Measurements from ENCODE around the gene LONRF2. TPM values are rescaled to one million over a fixed set of nuclear protein-coding genes. Genes with fewer than 3 reads are reported as not detected.

Gene LONRF2
- total and polyA plus RNA-seq, 7 experiments from 2014 or later, result 0.05 to 0.24 TPM; not detected in 5

GRCh38 chr2:100277540-100278207 lies 44.6 kb downstream of the LONRF2 start:
- no peak for ATAC-seq
- intact Hi-C loops (cut with micrococcal nuclease), result no loop called here
- Mint-ChIP-seq H3K36me3 (no peaks in the 10 kb centered on the region), H3K9me3 (no peaks in the 10 kb centered on the region), H3K27me3 (peaks cover 11 to 36% (median 19%) of the 10 kb centered on the region in 5 donors), H3K4me1 (peaks cover 0 to 26% (median 4%) of the 10 kb centered on the region in 7 donors), H3K27ac (no peak overlapping the region), H3K4me3 (no peak overlapping the region)
- Histone ChIP-seq H3K9me3 (ENCODE audit: control insufficient read depth in 2 of 3, low read length in 3 of 3) (no peaks in the 10 kb centered on the region), H3K27me3 (ENCODE audit: control insufficient read depth in 2 of 2, insufficient read depth in 2 of 2, low read length in 2 of 2) (no peaks in the 10 kb centered on the region), H3K36me3 (ENCODE audit: control insufficient read depth in 2 of 3, insufficient read depth in 3 of 3, low read length in 3 of 3) (no peaks in the 10 kb centered on the region), H3K27ac (ENCODE audit: low read depth, low read length) (no peak overlapping the region), H3K4me1 (ENCODE audit: control insufficient read depth in 2 of 2, insufficient read depth in 2 of 2, low read length in 2 of 2) (no peaks in the 10 kb centered on the region), H3K4me3 (ENCODE audit: low read length) (no peak overlapping the region)
- ChIA-PET CTCF (interaction anchor here (1.7 kb wide), 1 partner anchor 15 kb away, joined by 6 read pairs; no protein-coding TSS in a partner anchor), POLR2A (no interaction called here)
- no peak for DNase-seq

- peaks cover 11 to 31% (median 14%) of the 10 kb centered on the region in 5 donors for H3K27me3 Mint-ChIP-seq
- H3K4me3 ChIP-seq (ENCODE audit: low read length), result no peak overlapping the region
- no peak overlapping the region for H3K27ac Mint-ChIP-seq
- H3K9me3 Mint-ChIP-seq, result no peaks in the 10 kb centered on the region
- peaks cover 0 to 20% (median 4%) of the 10 kb centered on the region in 7 donors for H3K4me1 Mint-ChIP-seq
- POLR2A ChIA-PET, result no interaction called here
- intact Hi-C loops (cut with micrococcal nuclease), result no loop called here
- H3K27me3 ChIP-seq (ENCODE audit: control insufficient read depth in 2 of 2, insufficient read depth in 2 of 2, low read length in 2 of 2), result no peaks in the 10 kb centered on the region
- no peak overlapping the region for H3K27ac ChIP-seq (ENCODE audit: low read depth, low read length)
- H3K36me3 Mint-ChIP-seq, result no peaks in the 10 kb centered on the region
- CTCF ChIA-PET, result interaction anchor here (1.7 kb wide), 1 partner anchor 14 kb away, joined by 6 read pairs; no protein-coding TSS in a partner anchor
- no peaks in the 10 kb centered on the region for H3K36me3 ChIP-seq (ENCODE audit: control insufficient read depth in 2 of 3, insufficient read depth in 3 of 3, low read length in 3 of 3)
- no peaks in the 10 kb centered on the region for H3K4me1 ChIP-seq (ENCODE audit: control insufficient read depth in 2 of 2, insufficient read depth in 2 of 2, low read length in 2 of 2)
- H3K4me3 Mint-ChIP-seq, result no peak overlapping the region
- no peaks in the 10 kb centered on the region for H3K9me3 ChIP-seq (ENCODE audit: control insufficient read depth in 2 of 3, low read length in 3 of 3)
- DNase-seq, result no peak
- ATAC-seq, result no peak
These were observed 45.6 kb downstream of the LONRF2 start for GRCh38 chr2:100276716-100277115.

DNA sequence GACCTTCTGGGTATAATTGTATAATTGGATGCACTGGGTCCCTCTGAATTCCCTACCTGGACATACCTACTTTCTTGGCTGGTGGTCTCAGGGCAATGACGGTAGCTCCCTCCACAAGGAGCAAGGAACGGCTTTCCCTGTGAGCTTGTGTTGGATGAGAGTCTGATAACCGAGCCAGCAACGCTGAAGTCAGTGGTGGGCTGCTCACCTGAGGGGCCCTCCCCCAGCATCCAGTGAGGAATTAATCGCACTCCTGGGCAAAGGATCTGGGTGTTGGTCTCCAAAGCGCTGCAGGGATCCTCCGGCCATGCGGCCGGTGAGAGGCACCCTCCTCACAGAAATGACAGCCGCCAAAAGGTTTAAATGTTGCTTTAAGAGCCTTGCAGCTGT lies 47.1 kb downstream of the LONRF2 start:
- DNase-seq (peak in 1 of 9 donors; percentile 12), ATAC-seq (no peak)
- no peaks in the 10 kb centered on the region for H3K4me1 ChIP-seq (ENCODE audit: control insufficient read depth in 2 of 2, insufficient read depth in 2 of 2, low read length in 2 of 2)
- POLR2A ChIA-PET, result no interaction called here
- H3K36me3 Mint-ChIP-seq, result no peaks in the 10 kb centered on the region
- H3K36me3 ChIP-seq (ENCODE audit: control insufficient read depth in 2 of 3, insufficient read depth in 3 of 3, low read length in 3 of 3), result no peaks in the 10 kb centered on the region
- peaks cover 5 to 20% (median 8%) of the 10 kb centered on the region in 5 donors for H3K27me3 Mint-ChIP-seq
- CTCF ChIA-PET, result no interaction called here
- H3K4me3 Mint-ChIP-seq, result no peak overlapping the region
- no peak overlapping the region for H3K27ac ChIP-seq (ENCODE audit: low read depth, low read length)
- H3K4me1 Mint-ChIP-seq, result peaks cover 0 to 17% (median 4%) of the 10 kb centered on the region in 7 donors
- no peaks in the 10 kb centered on the region for H3K9me3 Mint-ChIP-seq
- H3K9me3 ChIP-seq (ENCODE audit: control insufficient read depth in 2 of 3, low read length in 3 of 3), result no peaks in the 10 kb centered on the region
- intact Hi-C loops (cut with micrococcal nuclease), result no loop called here
- no peaks in the 10 kb centered on the region for H3K27me3 ChIP-seq (ENCODE audit: control insufficient read depth in 2 of 2, insufficient read depth in 2 of 2, low read length in 2 of 2)
- H3K27ac Mint-ChIP-seq, result no peak overlapping the region
- no peak overlapping the region for H3K4me3 ChIP-seq (ENCODE audit: low read length)

DNA sequence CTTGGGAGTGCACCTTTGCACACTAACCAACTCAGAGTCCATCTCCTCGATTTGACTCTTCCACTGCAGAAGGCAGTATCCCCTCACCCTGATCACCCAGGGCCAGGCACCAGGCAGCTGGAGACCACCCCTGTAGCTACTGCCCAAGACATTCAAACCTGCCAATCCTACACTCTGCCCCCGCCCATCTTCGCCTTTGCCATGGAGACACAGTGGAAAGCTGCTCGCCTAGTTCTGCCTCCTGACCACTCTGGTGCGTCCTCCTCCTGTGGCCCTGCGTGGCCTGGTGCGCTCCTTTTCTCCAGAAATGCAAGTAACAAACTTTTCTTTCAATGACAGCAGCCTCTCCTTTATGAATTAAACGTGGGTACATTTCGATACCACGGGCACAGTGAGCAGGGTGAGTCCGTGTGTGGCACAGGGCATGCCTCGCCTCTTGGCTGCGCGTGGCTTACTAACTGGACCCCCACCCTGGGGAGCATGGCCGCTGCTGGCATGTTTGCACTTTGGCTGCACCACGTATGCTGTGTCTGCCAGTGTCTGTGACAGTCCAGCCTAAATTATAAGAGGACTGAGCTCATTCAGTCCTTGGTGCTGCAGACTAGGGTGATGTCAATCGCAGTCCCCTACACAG lies 47.6 kb downstream of the LONRF2 start:
- Histone ChIP-seq H3K4me3 (ENCODE audit: low read length) (no peak overlapping the region), H3K27ac (ENCODE audit: low read depth, low read length) (no peak overlapping the region), H3K27me3 (ENCODE audit: control insufficient read depth in 2 of 2, insufficient read depth in 2 of 2, low read length in 2 of 2) (no peaks in the 10 kb centered on the region), H3K9me3 (ENCODE audit: control insufficient read depth in 2 of 3, low read length in 3 of 3) (no peaks in the 10 kb centered on the region), H3K4me1 (ENCODE audit: control insufficient read depth in 2 of 2, insufficient read depth in 2 of 2, low read length in 2 of 2) (no peaks in the 10 kb centered on the region), H3K36me3 (ENCODE audit: control insufficient read depth in 2 of 3, insufficient read depth in 3 of 3, low read length in 3 of 3) (no peaks in the 10 kb centered on the region)
- Mint-ChIP-seq H3K4me1 (peaks cover 0 to 14% (median 4%) of the 10 kb centered on the region in 7 donors), H3K9me3 (no peaks in the 10 kb centered on the region), H3K4me3 (no peak overlapping the region), H3K27me3 (peaks cover under 1 to 15% (median 5%) of the 10 kb centered on the region in 5 donors), H3K36me3 (no peaks in the 10 kb centered on the region), H3K27ac (no peak overlapping the region)
- CTCF ChIA-PET, result interaction anchor here (1.1 kb wide), 1 partner anchor 13 kb away, joined by 4 read pairs; no protein-coding TSS in a partner anchor
- DNase-seq (peak in 1 of 9 donors; percentile 16), ATAC-seq (no peak)
- POLR2A ChIA-PET, result no interaction called here
- intact Hi-C loops (cut with micrococcal nuclease), result no loop called here

DNA sequence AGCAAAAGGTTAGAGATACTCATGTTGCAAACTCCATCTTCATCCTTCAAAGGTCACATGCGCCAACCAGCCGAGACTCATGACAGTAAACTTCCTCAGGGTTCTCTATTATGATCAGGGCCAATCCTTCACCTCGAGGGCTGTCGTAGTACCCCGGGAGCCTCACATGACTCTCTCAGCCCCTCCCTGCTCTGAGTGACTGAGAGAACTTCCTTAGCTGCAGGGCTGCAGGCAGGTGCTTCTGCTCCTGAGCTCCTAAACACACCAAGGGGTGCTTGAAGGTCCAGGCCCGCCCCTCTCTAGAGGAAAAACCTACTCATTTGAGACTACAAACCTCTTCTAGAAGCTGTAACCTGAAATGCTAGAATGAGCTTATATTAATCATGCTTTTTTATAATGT lies 48.2 kb downstream of the LONRF2 start:
- Histone ChIP-seq H3K27ac (ENCODE audit: low read depth, low read length) (no peak overlapping the region), H3K36me3 (ENCODE audit: control insufficient read depth in 2 of 3, insufficient read depth in 3 of 3, low read length in 3 of 3) (no peaks in the 10 kb centered on the region), H3K27me3 (ENCODE audit: control insufficient read depth in 2 of 2, insufficient read depth in 2 of 2, low read length in 2 of 2) (no peaks in the 10 kb centered on the region), H3K9me3 (ENCODE audit: control insufficient read depth in 2 of 3, low read length in 3 of 3) (no peaks in the 10 kb centered on the region), H3K4me3 (ENCODE audit: low read length) (no peak overlapping the region), H3K4me1 (ENCODE audit: control insufficient read depth in 2 of 2, insufficient read depth in 2 of 2, low read length in 2 of 2) (no peaks in the 10 kb centered on the region)
- H3K4me3 Mint-ChIP-seq, result no peak overlapping the region
- H3K36me3 Mint-ChIP-seq, result no peaks in the 10 kb centered on the region
- H3K27me3 Mint-ChIP-seq, result peaks cover 0 to 9% (median 4%) of the 10 kb centered on the region in 5 donors
- peaks cover 0 to 11% (median 4%) of the 10 kb centered on the region in 7 donors for H3K4me1 Mint-ChIP-seq
- peak; percentile 29 for ATAC-seq
- ChIA-PET POLR2A (no interaction called here), CTCF (interaction anchor here (1.1 kb wide), 1 partner anchor 12 kb away, joined by 4 read pairs; no protein-coding TSS in a partner anchor)
- no peak overlapping the region for H3K27ac Mint-ChIP-seq
- intact Hi-C loops (cut with micrococcal nuclease), result no loop called here
- H3K9me3 Mint-ChIP-seq, result no peaks in the 10 kb centered on the region
- peak in 1 of 9 donors; percentile 7 for DNase-seq

DNA sequence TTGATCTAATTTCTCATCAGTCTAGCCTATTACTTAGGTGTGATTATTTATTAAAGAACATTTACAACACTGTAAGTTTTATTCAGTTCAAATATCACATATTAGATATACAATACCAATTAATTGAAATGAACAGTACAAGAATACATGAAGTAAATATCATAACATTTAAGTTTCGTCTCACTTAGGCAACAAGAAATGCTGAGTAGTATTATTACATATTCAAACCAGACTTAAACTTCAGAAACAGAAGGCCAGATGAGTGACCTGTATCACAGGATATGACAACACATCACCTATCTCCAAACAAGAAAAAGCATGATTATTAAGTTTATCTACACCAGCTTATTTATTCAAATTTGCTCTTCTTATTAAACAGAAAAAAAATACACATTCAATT lies 48.9 kb downstream of the LONRF2 start:
- DNase-seq (no peak), ATAC-seq (no peak)
- H3K27me3 Mint-ChIP-seq, result peaks cover 0 to 5% (median 4%) of the 10 kb centered on the region in 5 donors
- no peak overlapping the region for H3K27ac Mint-ChIP-seq
- ChIA-PET CTCF (no interaction called here), POLR2A (no interaction called here)
- no peaks in the 10 kb centered on the region for H3K9me3 Mint-ChIP-seq
- Histone ChIP-seq H3K4me3 (ENCODE audit: low read length) (no peak overlapping the region), H3K27me3 (ENCODE audit: control insufficient read depth in 2 of 2, insufficient read depth in 2 of 2, low read length in 2 of 2) (no peaks in the 10 kb centered on the region), H3K36me3 (ENCODE audit: control insufficient read depth in 2 of 3, insufficient read depth in 3 of 3, low read length in 3 of 3) (no peaks in the 10 kb centered on the region), H3K27ac (ENCODE audit: low read depth, low read length) (no peak overlapping the region), H3K4me1 (ENCODE audit: control insufficient read depth in 2 of 2, insufficient read depth in 2 of 2, low read length in 2 of 2) (no peaks in the 10 kb centered on the region), H3K9me3 (ENCODE audit: control insufficient read depth in 2 of 3, low read length in 3 of 3) (no peaks in the 10 kb centered on the region)
- H3K4me1 Mint-ChIP-seq, result peaks cover 0 to 7% (median 4%) of the 10 kb centered on the region in 7 donors
- no peak overlapping the region for H3K4me3 Mint-ChIP-seq
- intact Hi-C loops (cut with micrococcal nuclease), result no loop called here
- H3K36me3 Mint-ChIP-seq, result no peaks in the 10 kb centered on the region

All from naive thymus-derived CD4-positive, alpha-beta T cell (primary cell).